Activated CD8-positive, alpha-beta memory T cell treated with anti-CD3 and anti-CD28 coated beads, Interleukin-2, amount 50 U/mL, for 4 hours (primary cell): ENCODE measurements around the gene DKK2.
"Not testable (repeated sequence)": the region's sequence is repeated elsewhere in the genome, so short reads cannot be mapped to it uniquely, and the experiment has no call there.

Experiments
- DNase-seq: peaks from one replicate; pipeline ENCODE4 v3.0.0-alpha.2; 2020

Gene DKK2

DNA sequence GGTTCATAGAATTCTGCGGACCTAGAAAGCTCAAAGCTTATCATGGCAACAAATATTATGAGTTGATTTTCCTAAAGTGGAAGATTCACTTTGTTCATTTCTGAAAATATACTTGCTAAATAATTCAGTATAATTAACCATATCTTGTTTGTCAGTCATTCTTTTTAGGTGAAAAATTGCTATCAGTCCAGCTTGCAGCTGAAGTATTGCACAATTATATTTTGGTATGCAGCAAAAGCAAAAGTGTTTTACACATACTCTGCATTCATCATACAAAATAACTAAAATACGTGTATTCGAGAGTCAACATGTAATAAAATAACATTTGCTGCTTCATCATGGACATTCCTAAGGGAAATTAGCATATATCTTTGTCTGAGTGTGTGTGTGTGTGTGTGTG is 24.8 kb downstream of the DKK2 start:
- no peak for DNase-seq

DNA sequence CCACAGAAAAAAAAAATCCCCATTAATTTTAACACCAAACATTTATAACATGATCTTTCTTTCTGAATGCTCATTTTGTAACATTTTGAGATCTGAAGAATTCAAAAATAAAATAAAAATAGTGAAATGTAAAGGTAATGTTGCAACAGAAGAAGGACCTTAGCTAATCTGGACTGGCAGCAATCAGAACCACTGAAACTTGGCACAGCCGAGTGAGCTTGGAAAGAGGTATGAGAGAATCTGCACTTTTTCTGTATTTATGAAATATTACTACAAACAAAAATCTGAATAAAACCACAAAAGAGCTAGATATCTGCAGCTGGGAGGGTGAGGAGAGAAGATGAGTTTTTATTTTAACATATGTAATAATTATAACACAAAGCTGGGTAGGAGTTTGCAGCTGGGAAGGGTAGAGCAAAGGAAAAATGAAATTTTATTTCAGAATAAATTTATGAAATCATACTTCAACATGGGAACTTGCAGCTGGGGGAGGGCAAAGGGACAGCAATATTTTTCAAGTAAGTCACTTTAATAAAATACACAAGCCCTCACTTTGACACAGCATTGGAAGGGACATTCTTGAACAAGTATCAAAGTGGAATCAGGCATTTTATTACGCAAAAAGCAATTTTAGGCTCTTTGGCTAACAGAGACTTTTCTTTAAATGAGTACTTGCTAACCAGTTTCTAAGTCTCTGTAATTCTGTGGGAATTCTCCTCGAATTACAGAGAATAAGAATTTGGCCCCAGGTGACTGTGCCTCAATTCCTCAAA is 26.7 kb downstream of the DKK2 start:
- no peak for DNase-seq

DNA sequence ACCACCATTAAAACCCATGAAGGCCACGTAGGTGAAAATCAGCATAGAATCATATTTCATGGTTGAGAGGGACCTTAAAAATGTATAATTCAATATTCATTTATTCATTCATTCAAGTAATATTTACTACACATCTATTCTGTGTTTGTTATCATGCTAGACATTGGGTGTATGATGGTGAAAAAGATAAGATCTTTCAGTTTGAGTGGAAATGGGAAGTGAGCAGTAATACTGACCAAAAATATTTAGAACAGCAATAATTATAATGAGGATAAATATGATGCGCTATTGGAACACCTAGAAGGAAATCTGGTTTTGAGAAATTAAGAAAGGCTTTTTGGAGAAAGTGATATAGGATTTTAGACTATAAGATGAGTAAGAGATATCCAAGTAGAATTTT is 28.0 kb downstream of the DKK2 start:
- no peak for DNase-seq

DNA sequence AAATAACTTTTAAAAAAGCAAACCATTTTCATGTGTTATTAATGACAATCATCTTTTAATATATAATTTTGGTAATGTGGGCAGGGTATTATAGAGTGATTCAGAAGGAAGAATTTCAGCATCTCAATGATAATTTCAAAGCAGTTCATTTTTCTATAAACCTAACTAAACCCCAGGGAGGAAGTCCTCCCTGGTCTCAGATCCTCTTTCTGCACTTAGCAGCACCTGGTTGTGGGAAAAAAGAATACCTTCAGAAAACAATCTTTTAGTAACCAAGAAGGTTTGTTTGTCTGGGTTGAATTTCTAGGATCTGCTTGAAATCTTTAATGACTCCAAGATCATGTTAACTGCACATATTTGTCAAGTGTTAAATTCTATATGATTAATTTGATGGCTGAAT is 29.9 kb downstream of the DKK2 start:
- DNase-seq, result no peak

DNA sequence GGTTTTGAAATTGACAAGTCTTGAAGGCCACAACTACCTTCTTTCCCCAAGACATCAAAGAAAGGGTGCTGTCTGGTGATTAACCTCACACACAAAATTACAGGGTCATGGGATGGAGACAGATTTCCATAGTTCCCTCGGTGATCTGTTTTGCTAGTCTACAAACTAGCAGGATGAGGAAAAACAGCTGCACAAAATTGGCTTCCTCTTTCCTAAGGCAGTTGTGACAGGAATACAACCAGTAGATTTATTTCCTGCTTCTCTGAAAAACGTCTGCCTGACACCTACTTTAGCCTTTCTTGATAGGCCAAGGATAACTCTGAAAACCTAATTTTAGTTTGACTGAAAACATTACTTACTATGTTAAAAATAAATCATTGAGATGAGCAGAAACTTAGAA is 39.6 kb downstream of the DKK2 start:
- DNase-seq, result no peak

DNA sequence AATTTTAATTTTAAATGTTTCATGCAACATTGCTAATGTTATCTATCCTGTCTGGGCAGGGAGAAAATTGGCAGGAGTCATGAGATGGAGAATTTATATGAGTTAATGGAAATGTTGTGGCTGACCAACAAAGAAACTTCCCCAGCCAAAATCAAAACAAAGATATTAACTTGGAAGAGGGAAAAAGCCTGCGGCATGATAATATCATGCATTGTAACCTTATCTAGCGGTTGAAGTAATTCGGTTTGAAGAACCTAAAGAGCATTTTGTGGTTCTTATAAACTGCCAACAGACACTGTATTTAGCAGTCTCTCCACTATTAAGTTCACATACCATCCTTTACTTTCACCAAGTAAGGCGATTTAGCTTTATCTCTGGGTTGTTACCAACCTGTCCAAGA is 42.3 kb downstream of the DKK2 start:
- DNase-seq, result no peak

DNA sequence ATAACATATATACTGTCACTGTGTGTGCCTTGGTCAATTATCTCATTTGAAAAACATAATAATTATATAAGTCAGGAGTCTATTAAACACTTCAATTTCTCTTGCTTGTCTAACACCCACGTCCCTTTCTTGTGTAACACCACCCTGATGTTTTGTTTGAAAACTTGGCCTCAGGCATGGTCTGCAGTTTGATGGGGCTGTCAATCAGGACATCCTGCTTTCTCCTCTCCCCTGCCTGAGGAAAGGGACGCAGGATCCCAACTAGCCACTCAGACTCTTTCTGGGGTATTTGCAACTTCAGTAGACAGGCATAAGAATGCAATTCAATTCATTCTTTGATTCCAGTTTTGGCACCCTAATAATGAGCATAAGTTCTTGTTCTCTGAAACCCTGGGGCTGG is 48.8 kb downstream of the DKK2 start:
- no peak for DNase-seq

DNA sequence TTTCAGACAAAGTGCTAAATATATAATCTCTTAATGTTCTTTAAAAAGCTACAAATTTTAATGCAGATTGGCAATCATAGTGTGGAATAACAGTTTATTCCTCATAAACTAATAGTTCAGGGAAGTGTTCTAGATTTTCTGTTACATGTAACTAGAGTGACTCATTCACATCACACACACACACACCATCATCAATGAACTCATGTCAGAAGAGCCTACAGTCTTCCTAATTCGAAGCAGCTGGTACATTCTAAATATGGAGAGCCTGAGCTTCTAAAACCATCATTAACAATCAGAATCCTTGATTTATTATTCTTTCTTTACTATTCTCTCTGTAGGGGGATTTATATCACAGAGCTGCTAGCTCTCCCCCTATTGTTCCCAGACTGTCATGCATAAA is 49.6 kb downstream of the DKK2 start:
- DNase-seq, result no peak

DNA sequence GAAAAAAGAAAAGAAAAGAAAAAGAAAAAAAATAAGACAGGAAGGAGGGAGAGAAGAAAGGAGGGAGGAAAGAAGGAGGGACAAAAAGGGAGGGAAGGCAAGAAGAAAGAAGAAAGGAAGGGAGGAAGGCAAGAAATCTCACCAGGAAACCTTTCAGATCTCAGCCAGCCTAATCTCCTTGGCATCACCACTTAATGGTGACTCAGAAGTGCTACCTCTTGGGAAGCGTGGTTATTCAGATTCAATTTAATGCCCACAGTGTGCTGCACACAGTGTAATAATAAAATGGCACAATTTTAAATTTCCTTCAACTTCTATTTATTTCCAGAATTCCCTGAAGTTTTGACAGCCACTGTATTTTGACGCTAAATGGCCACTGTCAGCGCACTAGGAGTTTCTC is 50.3 kb downstream of the DKK2 start:
- DNase-seq, result no peak

DNA sequence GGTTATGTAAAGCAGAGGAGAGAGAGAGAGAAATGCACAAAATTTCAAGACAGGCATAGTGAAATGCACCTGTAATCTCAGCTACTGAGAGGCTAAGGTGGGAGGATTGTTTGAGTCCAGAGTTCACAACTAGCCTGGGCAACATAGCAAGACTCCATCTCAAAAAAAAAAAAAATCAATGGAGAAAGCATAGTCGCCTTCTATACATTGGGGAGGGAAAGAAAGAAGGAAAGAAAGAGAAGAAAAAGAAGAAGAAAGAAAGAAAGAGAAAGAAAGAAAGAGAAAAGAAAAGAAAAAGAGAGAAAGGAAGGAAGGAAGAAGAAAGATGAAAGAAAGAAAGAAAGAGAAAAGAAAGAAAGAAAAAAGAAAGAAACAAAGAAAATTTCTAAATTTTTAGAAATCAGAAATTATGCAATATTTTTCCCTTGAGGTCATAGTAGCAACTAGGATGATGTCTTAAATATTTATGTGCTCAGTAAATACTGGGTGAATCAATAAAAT is 53.4 kb downstream of the DKK2 start:
- DNase-seq, result no peak

DNA sequence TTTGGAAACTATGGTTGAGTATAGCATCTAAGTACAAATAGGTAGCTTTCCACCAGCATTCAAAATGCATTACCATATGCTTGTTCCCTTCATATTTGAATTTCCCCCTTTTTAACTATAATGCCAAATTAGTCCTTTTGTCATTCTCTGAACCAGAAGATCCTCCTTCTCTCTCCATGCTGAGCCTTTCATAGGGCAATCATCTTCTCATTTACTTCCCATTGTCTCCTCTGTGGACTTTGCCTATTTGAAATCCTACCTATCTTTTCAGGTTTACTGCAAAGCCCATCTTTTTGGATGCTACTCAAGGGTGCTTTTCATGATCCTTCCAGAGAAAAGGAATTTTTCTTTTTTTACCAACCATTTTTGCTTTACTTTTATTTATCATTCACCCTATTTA is 54.7 kb downstream of the DKK2 start:
- DNase-seq, result no peak

DNA sequence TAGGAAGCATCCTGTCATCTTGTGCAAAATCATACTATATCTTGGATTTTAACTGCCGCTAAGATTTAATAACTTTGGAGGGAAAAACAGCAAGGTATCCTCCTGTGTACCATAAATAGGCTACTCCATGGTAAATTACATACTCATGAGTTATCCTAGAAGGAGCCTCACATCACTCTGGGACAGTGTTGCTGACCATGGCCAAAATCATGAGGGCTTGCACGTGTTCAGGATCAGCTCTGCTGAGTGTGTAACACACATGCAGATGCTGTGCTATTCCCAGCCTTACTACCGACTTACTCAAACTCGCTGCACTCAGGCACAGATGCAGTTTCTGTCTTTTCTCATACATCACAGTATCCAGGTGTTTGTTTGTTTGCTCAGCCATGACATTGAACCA is 56.6 kb downstream of the DKK2 start:
- no peak for DNase-seq

DNA sequence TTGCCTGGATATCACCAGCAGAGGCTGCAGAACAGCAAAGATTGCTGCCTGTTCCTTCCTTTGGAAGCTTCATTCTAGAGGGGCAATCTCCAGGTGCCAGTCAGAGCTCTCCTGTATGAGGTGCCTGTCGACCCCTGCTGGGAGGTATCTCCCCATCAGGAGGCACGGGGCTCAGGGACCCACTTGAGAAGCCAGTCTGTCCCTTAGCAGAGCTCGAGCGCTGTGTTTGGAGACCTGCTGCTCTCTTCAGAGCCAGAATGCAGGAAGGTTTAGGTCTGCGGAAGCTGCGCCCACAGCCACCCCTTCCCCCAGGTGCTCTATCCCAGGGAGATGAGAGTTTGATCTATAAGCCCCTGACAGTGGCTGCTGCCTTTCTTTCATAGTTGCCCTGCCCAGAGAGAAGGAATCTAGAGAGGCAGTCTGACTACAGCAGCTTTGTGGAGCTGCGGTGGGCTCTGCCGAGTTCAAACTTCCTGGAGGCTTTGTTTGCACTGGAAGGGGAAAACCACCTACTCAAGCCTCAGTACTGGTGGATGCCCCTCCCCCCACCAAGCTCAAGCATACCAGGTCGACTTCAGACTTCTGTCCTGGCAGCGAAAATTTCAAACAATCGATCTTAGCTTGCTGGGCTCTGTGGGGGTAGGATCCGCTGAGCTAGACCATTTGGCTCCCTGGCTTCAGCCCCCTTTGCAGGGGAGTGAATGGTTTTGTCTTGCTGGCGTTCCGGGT is 57.9 kb downstream of the DKK2 start:
- no peak for DNase-seq

DNA sequence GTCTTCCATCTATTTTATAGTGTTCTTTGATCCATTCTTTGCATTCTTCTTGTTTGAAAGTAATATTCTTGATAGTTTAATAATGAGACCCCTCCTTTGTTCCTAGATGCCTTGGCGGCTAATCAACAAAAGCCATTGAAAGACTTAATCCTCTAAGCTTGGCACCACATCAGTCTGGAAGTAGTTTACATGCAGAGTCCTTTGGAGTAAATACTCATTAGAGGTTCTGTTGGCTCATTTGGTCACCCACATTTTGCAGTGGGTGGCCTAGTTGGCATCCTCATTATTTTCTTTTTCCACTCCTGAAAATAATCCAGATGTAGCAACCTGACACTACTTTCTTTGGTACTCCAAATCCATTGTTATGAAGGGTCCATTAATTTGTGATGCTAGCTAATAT is 64.5 kb downstream of the DKK2 start:
- DNase-seq, result no peak

DNA sequence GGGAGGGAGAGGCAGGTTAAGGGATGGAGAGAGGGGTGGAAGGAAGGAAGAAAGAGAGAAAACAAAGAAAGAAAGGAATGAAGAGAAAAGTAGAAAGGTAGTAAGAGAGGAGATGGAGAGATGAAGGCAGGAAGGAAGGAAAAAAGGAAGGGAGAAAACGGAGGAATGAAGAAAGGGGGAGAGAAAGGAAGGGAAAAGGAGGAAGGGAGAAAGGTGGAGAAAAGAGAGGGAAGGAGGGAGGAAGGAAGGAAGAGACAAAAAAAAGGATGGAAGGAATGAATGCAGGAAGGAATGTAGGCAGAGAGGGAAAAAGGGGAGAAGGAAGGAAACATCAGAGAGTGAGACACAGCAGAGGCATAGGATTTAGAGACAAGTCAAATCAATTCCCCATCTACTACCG is 68.2 kb downstream of the DKK2 start:
- DNase-seq, result no peak

DNA sequence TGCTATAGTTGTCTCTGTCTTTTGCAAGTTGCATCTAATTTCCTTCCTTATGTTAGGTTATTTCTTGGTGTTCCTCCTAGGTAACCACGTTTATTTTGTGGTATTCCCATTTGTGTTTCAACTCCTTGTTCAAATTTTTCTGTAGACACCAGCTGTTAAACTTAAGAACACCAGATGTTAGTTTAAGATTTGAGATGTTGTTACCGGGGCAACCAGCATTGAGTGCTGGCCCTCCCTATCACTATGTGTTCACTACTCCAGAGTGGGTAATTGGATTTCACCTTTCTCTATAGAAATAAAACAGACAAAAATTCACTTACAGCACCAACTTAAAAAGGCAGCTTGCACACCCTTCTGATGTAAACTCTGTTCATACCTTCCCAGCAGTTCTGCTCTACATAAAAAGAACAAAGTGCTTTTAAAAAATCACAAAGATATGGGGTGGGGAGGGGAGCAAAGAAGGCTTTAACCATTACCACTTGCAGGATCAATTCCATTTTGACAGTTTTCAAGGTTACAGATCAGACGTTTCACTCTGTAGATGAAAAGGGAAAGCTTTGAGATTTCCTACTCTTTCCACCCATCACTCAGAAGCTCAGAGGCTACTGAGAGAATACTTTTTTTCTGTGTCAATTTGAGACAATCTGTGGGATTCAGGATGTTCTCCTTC is 82.9 kb downstream of the DKK2 start:
- no peak for DNase-seq

DNA sequence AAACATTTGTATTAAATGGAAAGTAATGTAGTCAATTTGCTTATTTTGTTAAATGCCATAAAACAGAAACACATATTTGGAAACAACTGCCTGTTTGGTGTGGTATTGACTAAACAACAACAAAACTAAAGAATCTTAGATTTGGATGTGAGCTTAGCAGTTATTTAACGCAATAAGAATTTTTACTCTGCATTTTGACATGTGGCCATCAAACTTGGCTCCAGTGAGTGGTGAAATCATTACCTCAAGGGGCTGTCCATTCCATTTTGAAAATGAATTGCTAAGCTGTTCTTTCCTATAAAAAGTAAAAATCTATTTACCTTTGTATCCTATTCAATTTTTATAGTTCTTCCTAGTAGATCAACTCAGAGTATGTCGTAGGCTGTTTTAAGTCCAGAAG is 84.2 kb downstream of the DKK2 start:
- no peak for DNase-seq

DNA sequence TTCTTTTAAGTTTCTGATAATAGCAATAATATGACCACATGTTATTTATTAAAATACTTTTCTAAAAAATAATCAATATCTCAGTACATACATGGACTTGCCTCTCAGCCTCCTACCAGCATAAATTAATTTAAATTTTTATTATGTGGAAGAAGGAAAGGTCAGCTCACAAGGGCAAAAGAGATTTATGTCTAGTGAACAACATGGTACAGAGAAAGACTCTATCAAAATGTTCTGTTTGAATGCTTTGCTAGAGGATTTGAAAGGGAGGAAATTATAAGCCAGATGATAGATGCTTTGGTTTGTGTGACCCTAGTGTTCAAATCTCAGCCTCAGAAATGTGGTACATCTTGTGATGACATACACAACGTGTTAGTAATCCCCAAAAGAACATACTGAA is 94.3 kb downstream of the DKK2 start:
- DNase-seq, result no peak

DNA sequence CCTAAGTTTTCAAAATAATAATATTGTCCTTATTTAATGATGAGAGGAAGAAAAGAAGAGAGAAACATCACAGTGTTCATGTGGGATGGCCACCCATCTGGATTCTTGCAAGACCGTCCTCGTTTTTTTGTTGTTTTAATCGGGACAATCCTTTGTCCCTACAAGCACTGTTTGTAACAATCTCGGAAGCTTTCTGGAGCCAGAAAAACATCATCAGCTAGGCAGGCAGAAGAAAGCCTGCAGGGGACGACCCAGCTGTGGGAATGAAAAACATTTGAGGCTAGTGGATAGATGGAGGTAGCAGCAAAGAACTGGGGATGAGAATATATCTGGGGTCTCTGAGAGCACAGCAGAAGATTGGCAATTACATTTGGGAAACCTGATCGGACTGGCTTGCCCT is 105.6 kb downstream of the DKK2 start:
- DNase-seq, result no peak

DNA sequence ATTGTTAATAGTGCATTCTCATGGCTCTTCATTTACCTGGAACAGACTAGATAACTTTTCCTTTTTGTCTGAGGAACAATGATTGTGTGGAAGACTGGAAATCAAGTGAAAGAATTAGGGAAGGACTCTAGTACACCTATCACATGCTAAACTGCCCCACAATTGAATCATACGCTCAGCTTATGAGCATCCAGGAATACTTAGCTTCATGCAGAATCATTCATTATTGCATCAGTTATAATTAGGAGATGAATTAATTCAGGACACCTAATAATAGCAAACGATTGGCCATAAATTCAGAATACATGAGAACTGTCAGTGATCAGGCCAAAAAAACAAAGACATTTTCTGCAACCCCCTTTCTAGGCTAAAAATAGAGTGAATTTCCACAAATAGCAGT is 106.9 kb downstream of the DKK2 start:
- no peak for DNase-seq

DNA sequence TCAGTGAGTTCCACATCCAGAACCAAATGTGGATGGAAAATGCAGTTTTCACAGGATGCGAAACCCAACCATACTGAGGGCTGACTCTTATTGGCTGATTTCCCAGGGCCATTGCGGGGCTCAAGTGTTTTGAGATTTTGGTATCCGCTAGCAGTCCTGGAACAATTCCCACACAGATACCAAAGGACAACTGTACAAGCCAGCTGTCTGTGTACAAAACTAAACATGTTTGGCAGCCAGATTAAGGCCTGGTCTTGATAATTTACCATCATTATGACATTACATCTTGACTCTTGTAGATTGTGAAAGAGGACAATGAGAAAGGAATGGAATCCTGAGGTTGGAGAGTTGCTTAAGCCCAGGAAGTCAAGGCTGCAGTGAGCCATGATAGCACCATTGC is 121.9 kb downstream of the DKK2 start:
- no peak for DNase-seq

DNA sequence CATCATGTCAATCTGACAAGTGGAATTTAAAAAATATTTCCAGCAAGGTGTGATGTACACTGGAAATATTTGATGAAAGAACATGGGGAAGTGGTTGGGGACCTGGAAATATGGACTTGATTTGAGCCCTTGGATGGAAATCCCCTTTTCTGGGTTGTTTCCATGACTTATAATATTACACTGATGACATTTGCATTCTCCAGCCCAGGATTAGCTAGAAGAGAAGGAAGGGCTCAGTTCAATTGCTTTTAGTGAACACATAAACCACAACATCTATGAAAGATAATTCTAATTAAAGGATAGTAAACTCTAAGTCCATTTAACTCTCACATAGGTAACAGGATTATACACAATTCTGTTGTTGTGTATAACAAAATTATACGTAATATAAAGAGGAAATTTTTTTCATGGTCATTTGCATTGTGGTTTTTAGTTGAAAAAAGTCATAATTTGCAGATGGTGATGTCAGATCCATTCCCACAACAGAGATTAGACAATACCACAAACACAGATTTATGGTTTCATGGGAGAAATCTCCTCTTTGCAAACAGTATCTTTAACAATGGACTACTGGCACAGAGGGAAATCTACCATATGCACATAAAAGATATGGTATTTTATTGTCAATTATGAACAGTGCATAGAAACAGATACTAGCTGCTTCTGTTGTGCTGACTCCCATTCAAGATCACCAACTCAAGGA is 126.5 kb downstream of the DKK2 start:
- no peak for DNase-seq

DNA sequence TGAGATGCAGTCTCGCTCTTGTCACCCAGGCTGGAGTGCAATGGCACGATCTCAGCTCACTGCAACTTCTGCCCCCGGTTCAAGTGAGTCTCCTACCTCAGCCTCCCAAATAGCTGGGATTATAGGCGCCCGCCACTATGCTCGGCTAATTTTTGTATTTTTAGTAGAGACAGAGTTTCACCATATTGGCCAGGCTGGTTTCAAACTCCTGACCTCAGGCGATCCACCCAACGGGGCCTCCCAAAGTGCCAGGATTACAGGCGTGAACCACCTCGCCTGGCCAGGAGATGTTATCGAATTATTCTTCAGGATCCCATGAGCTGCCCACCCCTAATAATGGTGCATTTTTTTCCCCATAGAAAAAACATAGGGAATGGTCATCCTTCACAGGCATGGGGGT is 128.1 kb downstream of the DKK2 start:
- not testable (repeated sequence) for DNase-seq
